ENCODE results near the gene SAMMSON. TPM values are rescaled to one million over a fixed set of nuclear protein-coding genes. Genes with fewer than 3 reads are reported as not detected.
A peak's percentile ranks its signal among the peaks of the same experiment; 100 is the strongest.

The SAMMSON gene
- total and polyA plus RNA-seq, 2 donors (not counting 1 experiment from before 2014, with no cell fraction given): under 0.01 TPM; not detected in 1

DNA sequence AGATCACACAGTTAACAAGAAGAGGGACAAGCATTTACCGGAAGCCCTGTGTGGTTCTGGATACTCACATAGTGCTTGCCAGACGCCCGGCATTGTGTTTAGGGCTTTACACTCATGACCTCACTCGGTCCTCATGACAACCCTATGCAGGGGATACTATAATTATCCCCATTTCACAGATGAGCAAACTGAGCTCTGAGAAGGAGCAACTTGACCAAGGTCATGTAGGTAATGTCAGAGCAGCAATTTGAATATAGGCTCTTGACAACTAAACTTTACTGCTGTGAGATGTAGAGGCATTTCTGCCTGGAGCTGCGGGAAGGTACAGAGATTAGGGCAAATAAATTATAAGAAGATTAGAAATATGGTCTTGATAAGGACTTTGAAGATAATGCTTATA, 70.0 kb downstream of the SAMMSON start:
- Histone ChIP-seq H3K27ac (ENCODE audit: insufficient read depth, low read length) (no peak overlapping the region), H3K79me2 (ENCODE audit: control insufficient read depth, insufficient read depth, low read length) (no peaks in the 10 kb centered on the region), H2AFZ (ENCODE audit: low read length) (no peak overlapping the region), H3K9ac (ENCODE audit: insufficient read depth, low read length) (no peak overlapping the region), H3K36me3 (ENCODE audit: control insufficient read depth, insufficient read depth, low read length) (no peaks in the 10 kb centered on the region), H3K4me1 (ENCODE audit: control insufficient read depth, extremely low read depth, insufficient read depth, low read length) (no peaks in the 10 kb centered on the region), H3K4me2 (ENCODE audit: extremely low read depth, insufficient read depth, low read length) (no peak overlapping the region), H4K20me1 (ENCODE audit: control insufficient read depth, extremely low read depth, insufficient read depth, low read length) (no peaks in the 10 kb centered on the region), H3K9me3 (ENCODE audit: control insufficient read depth, insufficient read depth, low read depth, low read length) (no peaks in the 10 kb centered on the region), H3K27me3 (ENCODE audit: control insufficient read depth, insufficient read depth, low read length) (no peaks in the 10 kb centered on the region), H3K4me3 (replicated peaks in 1 of 4; ENCODE audit: control extremely low read depth in 1 of 4, insufficient read depth in 1 of 4, low read depth in 3 of 4, low read length in 4 of 4) (no peak overlapping the region)
- TF ChIP-seq, protein P1, sequence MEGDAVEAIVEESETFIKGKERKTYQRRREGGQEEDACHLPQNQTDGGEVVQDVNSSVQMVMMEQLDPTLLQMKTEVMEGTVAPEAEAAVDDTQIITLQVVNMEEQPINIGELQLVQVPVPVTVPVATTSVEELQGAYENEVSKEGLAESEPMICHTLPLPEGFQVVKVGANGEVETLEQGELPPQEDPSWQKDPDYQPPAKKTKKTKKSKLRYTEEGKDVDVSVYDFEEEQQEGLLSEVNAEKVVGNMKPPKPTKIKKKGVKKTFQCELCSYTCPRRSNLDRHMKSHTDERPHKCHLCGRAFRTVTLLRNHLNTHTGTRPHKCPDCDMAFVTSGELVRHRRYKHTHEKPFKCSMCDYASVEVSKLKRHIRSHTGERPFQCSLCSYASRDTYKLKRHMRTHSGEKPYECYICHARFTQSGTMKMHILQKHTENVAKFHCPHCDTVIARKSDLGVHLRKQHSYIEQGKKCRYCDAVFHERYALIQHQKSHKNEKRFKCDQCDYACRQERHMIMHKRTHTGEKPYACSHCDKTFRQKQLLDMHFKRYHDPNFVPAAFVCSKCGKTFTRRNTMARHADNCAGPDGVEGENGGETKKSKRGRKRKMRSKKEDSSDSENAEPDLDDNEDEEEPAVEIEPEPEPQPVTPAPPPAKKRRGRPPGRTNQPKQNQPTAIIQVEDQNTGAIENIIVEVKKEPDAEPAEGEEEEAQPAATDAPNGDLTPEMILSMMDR (conservative IDR thresholded peaks at IDR 0.05 in 1 of 2, IDR thresholded peaks at IDR 0.05 in 1 of 2; ENCODE audit: low read depth in 1 of 2, low read length in 2 of 2): no peak
- DNase-seq (ENCODE audit: low read depth in 2 of 2): no peak

DNA sequence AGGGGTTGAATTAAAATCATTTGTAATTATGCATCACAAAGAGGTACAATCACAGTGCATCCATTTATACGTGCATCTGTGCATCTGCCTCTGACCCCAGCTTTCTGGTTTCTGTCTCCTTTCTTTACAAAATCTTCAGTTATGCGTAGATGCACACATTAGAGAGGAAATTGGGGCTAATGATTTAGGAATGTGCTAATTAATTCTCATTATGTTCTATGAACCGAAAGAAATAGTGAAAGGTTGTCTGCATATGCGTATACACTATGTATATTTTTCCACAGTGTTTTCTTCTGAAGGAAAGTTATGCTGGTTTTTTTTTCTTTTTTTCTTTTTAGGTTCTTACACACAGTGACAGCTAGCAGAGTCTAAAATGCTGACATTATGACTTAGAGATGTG, 71.6 kb downstream of the SAMMSON start:
- Histone ChIP-seq H2AFZ (ENCODE audit: low read length) (no peak overlapping the region), H3K9me3 (ENCODE audit: control insufficient read depth, insufficient read depth, low read depth, low read length) (no peaks in the 10 kb centered on the region), H3K4me2 (ENCODE audit: extremely low read depth, insufficient read depth, low read length) (no peak overlapping the region), H3K4me1 (ENCODE audit: control insufficient read depth, extremely low read depth, insufficient read depth, low read length) (no peaks in the 10 kb centered on the region), H3K79me2 (ENCODE audit: control insufficient read depth, insufficient read depth, low read length) (no peaks in the 10 kb centered on the region), H4K20me1 (ENCODE audit: control insufficient read depth, extremely low read depth, insufficient read depth, low read length) (no peaks in the 10 kb centered on the region), H3K4me3 (replicated peaks in 1 of 4; ENCODE audit: control extremely low read depth in 1 of 4, insufficient read depth in 1 of 4, low read depth in 3 of 4, low read length in 4 of 4) (no peak overlapping the region), H3K27me3 (ENCODE audit: control insufficient read depth, insufficient read depth, low read length) (no peaks in the 10 kb centered on the region), H3K27ac (ENCODE audit: insufficient read depth, low read length) (no peak overlapping the region), H3K9ac (ENCODE audit: insufficient read depth, low read length) (no peak overlapping the region), H3K36me3 (ENCODE audit: control insufficient read depth, insufficient read depth, low read length) (no peaks in the 10 kb centered on the region)
- TF ChIP-seq, protein P1 (conservative IDR thresholded peaks at IDR 0.05 in 1 of 2, IDR thresholded peaks at IDR 0.05 in 1 of 2; ENCODE audit: low read depth in 1 of 2, low read length in 2 of 2): no peak
- TF ChIP-seq EZH2 (IDR thresholded peaks at IDR 0.05; ENCODE audit: low read length, missing control alignments): no peak
- no peak for DNase-seq (ENCODE audit: low read depth in 2 of 2)

- Histone ChIP-seq H3K4me3 (replicated peaks in 1 of 4; ENCODE audit: control extremely low read depth in 1 of 4, insufficient read depth in 1 of 4, low read depth in 3 of 4, low read length in 4 of 4) (peak overlapping the region in 2 of 4 experiments; percentile 40 to 47), H3K9ac (ENCODE audit: insufficient read depth, low read length) (no peak overlapping the region), H3K27me3 (ENCODE audit: control insufficient read depth, insufficient read depth, low read length) (no peaks in the 10 kb centered on the region), H3K36me3 (ENCODE audit: control insufficient read depth, insufficient read depth, low read length) (no peaks in the 10 kb centered on the region), H2AFZ (ENCODE audit: low read length) (no peak overlapping the region), H3K4me1 (ENCODE audit: control insufficient read depth, extremely low read depth, insufficient read depth, low read length) (no peaks in the 10 kb centered on the region), H3K27ac (ENCODE audit: insufficient read depth, low read length) (no peak overlapping the region), H3K79me2 (ENCODE audit: control insufficient read depth, insufficient read depth, low read length) (no peaks in the 10 kb centered on the region), H3K4me2 (ENCODE audit: extremely low read depth, insufficient read depth, low read length) (peak overlapping the region; percentile 20), H4K20me1 (ENCODE audit: control insufficient read depth, extremely low read depth, insufficient read depth, low read length) (no peaks in the 10 kb centered on the region), H3K9me3 (ENCODE audit: control insufficient read depth, insufficient read depth, low read depth, low read length) (no peaks in the 10 kb centered on the region)
- TF ChIP-seq EZH2 (IDR thresholded peaks at IDR 0.05; ENCODE audit: low read length, missing control alignments): no peak
- TF ChIP-seq, protein P1 (conservative IDR thresholded peaks at IDR 0.05 in 1 of 2, IDR thresholded peaks at IDR 0.05 in 1 of 2; ENCODE audit: low read depth in 1 of 2, low read length in 2 of 2): no peak
- DNase-seq (ENCODE audit: low read depth in 2 of 2): peak in 1 of 2 donors; percentile 35
Observed at GRCh38 chr3:70072180-70072579, 72.6 kb downstream of the SAMMSON start.

All from fibroblast of lung (primary cell).